GM19397 (cell line): Measurements from ENCODE around the gene CTSD.

Experiments used
- ATAC-seq: cut with Tn5 transposase; IDR thresholded peaks from one replicate; pipeline ENCODE4 v1.9.1; 2021; ENCODE audit warnings: mild to moderate bottlenecking, moderate library complexity; ENCODE audit not compliant: unreplicated experiment

The CTSD gene

DNA sequence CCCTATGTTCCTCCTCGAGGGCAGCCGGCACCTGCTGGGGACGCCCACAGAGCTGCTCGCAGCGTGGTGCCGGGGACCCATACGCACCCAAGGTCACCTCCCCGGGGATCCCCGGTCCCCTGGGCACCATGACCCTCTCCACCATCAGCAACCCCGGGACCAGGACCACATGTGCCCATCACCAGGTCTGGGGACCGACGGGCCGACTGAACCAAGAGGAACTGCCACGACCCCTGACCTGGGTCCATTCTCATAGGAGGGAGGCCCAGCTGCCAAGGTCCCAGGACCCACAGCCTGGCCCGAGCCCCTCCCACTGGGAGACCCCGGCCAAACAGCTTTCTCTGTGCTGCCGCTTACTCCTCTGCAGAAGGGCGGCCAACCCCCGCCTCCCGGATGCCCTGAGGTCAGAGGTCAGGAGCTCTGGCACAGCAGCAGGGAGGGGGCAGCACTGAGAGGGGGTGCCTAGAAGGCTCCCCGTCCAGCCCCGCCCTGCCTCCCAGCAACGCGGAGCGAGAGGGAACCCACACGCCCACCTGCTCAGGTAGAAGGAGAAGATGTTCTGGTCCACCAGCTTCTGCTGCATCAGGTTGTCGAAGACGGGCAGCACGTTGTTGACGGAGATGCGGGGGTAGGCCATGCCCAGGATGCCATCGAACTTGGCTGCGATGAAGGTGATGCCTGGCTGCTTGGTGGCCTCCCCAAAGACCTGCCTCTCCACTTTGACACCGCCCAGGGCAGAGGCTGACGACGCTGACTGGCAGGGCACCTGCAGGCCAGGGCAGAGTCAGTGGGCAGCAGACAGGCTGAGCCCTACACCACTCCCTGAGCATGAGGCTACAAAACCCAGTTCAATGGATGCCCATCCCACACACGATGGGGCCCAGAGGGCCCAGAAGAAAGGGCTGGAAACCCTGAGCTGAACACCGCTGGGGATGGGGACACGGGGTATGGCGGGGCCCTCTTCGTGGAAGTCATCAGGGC, 6.6 kb downstream of the CTSD start:
- no peak for ATAC-seq

DNA sequence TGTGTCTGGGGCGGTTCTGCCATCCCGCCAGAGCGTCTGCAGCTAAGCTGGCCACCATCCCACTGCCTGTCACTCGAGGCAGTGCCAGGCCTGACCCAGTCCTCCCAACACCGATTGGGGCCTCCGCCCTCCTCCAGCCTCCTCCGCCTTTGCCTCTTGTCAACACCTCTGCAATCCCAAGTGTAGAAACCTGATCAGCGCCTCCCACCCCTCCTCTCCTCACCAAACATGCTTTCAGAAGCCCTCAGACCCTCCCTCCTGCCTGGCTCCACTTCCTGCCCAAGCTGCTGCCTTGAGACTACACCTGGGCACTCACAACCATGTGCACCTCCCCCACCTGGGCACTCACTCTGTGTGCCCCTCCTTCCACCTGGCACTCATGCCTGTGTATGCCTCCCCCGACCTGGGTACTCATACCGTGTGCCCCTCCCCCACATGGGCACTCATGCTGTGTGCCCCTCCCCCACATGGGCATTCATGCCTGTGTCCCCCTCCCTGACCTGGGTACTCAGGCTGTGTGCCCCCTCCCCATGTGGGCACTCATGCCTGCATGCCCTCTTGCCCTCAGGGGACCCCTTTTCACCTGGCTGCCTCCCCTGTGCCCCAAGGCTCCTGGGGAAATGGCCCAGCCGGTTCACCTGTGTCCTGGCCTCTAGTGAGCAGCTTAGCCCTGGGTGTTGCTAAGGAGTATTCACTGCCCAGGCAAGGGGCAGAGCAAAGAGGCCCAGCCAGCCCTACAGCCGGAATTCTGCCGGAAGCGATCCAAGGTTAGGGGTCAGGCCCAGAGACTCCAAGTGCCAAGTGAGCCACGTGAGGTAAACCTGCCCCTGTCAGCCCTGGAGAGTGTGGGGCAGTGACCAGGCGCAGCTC, 7.8 kb downstream of the CTSD start:
- no peak for ATAC-seq

DNA sequence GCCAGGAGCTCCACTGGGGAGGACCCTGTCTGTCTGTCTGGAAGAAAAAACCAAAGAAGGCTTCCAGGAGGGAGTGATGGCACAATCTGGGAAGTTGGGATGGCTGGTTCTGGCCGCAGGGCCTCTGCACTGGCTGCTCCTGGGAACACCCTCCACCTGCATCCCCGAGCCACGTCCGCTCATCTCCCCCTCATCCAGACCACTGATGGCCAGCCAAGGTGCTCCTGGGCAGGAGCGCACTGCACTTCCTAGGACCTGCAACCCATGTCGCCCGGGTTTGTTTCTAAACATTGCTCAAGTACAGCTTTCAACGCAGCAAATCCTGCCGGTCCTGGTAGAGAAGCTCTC, 8.4 kb downstream of the CTSD start:
- ATAC-seq, result no peak

DNA sequence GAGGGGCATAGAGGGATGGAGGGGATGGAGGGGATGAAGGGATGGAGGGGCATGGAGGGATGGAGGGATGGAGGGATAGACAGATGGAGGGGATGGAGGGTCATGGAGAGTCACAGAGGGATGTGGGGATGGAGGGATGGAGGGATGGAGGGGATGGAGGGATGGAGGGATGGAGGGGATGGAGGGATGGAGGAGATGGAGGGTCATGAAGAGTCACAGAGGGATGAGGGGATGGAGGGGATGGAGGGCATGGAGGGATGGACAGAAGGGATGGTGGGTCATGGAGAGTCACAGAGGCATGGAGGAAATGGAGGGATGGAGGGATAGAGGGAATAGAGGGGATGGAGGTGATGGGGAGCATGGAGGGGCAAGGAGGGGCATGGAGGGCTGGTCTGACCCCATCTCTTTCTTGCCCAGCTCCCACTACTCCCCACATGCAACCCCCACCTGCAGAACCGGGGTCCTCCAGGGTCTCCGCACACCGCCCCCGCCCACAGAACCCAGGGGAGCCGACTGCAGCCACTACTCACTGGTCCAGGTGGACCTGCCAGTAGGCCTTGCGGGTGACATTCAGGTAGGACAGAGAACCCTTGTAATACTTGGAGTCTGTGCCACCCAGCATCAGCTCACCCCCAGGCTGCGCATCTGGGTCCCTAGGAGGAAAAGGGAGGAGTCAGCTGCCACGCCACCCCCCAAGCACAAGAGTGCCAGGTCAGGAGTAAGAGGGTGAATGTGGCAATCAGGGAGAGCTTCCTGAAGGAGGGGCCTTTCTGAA, 9.2 kb downstream of the CTSD start:
- ATAC-seq, result no peak

DNA sequence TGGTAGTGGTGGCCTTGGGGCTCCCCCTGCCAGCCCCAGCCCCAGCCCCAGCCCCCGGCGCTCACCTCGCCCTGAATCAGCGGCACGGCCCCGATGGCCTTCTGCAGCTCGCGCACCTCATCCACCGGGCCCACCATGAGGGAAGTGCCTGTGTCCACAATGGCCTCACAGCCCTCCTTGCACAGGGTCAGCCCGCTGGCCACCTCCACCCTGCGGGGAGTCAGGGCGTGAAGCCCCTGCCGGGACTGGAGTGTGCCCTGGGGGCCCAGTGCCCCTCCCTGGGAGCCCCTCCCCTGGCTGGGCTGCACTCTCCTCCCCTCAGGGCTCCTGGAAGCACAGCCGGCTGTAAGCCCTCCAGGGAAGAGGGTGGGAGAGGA, 9.8 kb downstream of the CTSD start:
- no peak for ATAC-seq

DNA sequence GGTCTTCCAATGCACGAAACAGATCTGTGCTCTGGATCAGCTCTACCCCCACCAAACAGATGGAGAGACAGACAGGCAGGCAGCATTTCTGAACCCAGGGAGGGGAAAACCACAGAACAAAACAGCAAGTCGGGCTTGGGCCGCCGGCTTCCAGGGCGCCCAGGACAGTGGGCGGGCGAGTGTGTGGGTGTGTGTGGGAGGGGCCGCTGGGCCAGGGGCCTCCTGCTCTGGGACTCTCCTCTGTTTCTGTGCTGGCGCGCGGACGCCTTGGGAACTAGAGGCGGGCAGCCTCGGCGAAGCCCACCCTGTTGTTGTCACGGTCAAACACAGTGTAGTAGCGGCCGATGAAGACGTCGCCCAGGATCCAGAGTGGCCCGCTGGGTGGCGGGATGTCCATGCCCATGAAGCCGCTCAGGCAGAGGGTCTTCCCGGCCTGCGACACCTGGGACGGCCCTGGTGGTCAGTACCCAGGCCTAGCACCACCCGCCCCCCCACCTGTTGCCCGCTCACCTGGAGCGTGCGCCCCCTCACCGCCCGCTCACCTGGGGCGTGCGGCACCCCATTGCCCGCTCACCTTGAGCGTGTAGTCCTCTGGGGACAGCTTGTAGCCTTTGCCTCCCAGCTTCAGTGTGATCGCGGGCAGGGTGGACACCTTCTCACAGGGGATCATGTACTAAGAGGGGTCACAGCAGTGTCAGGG, 10.3 kb downstream of the CTSD start:
- ATAC-seq, result no peak

DNA sequence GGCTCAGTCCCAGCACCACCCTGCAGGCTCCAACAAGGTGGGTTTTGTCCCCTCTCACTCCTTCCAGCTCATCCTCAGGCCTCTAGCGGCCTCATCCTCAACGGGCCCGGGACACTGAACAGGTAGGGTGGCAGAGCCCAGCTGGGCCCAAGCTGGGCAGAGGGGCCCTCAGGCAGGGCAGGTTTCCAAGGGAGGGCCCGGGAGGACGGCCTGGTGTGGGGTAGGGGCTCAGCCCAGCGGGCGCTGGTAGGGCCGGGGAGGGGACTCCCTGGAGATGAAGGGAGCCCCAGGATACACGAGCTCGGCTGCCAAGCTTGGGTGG, 10.9 kb downstream of the CTSD start:
- ATAC-seq, result no peak

DNA sequence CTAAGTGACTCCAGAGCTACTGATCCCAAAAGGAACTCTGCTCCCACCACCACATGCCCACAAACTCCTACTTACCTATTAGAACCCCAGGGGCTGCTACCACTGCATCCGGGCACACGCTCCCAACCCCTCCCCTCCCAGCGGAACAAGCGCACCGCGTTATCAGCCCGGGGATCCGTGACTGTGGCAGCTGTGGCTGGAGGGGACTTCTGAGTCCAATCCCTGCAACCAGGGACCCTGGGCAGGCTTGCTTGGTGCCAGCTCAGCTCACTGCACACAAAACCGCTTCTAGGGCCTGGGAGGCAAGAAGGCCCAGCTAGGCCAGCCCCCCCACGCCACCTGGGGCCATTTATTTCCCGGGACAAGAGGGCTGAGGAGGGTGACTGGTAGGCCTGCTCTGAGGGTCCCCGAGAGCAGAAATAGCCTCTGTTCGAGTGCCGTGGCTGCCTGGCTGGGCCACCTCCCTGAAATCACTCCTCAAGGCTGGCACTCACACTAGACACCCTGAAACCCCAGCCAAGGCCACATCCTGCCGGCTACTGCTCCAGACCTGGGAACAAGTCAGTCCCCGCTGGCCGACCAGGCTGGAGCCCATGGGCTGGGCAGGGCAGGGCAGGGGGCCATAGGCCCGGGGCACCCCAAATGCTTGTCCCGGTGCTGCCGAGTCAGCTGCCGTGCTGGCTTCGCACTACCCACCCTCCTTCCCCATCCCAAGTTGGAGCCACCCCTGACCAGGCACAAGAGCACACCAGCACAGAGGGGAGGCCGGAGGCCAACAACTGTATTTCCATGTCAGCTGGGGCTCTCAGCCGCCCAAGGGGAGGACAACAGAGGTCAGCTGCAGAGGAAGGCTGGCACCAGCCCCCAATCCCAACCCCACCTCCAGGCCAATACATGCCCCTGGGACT, 11.5 kb downstream of the CTSD start:
- ATAC-seq, result no peak

DNA sequence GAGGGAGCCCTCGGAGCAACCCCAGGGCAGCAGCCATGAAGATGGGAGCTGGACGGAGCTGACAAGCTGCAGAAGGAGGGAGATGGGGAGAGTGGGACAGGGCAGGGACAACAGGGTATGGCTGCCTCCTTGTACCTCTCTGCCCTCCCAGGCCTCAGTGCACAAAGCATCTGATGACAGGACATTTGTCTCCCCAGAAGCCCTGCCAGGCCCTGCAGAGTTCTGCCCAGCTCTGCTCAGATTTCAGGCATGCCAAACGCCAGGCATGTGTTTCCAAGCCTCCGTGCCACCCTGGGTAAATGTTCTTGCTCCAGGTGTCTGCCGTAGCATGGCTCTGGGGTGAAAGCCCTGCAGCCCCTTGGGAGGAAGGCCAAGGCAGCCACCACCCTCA, 12.2 kb downstream of the CTSD start:
- ATAC-seq, result no peak

DNA sequence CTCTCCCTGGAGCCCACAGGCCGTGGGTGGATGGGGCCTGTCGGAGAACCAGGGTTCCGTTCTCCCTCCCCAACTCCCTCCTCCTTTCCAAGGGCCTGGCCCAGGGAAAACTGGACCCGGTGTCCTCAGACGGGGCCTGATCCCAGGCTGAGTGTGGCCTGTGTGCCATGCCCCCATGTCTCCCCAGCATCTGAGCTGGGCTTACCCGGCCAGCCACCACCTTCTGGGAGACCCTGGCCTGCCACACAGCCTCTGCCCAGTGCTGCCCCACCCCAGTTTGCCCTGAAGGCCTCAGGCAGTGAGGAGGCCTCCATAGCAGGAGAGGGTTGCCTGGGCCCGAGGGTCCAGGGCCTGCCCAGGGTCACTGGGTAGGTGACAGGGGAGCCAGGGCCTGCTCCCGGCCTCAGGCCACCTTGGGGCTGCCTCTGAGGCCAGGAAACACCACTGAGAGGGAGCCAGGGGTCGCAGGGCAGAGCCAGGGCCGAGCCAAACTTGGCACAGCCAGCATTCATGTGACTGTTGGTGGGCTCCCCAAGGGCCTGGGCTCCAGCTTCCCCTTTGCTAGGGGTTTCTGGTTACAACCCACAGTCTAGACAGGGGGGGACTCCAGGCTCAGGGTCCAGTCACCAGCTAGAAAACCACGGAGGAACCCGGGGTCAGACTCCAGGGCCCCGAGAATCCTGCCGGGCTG, 12.7 kb downstream of the CTSD start:
- no peak for ATAC-seq

DNA sequence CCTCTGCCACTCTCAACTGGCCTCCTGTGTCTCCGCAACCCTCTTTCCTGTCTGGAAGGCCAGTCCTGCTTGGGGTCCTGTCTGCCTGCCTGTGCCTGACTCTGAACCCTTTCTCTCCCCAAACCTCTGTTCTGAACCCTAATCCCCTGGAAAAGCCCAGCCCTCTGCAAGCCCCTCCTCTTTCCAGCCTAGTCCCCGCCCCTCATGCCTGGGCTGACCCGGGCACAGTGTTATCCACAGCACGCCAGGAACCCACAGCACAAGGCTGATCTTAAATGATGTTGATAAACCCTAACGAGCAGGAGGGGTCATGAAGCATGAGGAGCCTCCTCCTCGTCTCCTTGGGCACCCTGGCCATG, 13.3 kb downstream of the CTSD start, which contains the start of gene IFITM10:
Gene IFITM10, minus strand, starts transcription at position 115 of the 359 bp plus-strand sequence. CDS start 153 bp downstream, outside the sequence.
- no peak for ATAC-seq

DNA sequence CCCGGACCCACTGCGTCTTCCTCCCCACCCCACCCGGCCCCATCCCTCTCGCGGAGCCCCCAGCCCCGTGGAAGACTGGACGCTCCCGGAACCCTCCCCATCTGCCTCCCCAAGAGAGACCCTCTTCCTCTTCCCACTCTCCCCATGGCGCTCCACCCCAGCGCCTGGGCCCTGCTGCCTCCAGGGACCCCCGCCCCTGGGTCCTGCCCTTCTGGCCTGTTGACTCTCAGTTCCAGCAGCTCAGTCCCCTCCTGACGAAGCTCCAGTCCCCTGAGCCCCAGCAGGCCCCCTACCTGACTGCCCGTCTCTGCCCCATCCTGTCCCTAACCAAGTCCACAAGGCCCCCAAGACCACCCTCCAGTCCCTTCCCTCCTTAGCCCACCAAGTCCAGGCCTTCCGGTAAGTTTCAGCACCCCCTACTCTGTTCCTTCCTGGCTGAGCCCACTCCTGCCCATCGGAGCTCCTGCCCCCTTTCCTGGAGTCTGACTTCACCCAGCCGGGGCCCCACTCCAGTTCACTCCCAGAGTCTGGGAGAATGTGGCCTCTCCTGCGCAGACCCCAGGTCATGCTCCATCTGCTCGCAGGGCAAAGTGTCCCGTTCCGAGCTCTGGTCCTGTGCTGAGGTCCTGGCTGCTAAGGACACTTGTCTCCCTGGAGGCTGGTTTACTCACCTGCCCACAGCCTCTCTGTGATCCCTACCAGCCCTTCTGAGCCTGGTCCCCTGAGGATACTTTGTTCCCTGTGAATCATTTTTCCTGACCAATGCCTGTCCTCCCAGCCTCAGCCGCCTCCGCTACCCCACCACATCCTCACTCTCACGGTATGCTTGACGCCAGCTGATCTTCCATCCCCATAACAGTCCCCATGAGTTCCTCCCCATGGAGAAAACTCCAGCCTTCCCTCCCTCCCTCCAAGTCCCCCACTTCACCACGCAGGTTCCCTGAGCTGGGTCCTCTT, 14.1 kb downstream of the CTSD start:
- no peak for ATAC-seq

DNA sequence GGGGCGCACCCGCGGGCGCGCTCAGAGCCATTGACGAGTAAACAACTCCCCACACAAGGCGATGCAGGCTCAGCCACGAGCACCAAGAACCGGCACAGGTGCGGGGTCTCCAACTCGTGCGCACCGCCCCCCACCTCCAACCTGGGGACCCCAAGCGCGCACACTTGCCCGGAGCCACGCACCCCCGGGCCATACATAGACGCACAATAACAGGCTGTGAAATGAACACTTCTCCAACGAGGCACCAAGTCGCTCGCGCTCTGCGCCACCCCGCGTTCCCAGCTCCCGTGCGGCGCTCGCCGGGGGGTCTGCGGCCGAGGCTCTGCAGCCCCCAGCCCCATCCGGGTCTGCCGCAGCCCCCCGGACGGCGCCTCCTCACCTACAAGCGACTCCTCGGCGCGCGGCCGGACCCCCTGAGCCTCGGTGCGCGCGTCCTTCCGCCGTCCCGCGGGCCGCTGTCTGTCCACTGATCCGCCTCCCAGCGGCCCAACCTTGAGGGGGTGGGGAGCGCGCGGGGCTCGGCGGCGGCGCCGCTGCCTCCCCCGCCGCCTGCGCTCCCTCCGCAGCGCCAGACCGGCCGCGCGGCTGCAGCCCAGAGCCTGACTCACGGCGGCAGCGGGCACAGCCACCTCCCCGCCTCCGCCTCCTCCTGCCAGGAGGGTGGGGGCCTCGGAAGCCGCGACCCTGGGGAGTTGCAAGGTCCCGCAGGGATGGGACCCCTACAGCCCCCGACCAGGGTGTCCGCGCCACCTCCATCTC, 14.9 kb downstream of the CTSD start:
- ATAC-seq, result no peak

DNA sequence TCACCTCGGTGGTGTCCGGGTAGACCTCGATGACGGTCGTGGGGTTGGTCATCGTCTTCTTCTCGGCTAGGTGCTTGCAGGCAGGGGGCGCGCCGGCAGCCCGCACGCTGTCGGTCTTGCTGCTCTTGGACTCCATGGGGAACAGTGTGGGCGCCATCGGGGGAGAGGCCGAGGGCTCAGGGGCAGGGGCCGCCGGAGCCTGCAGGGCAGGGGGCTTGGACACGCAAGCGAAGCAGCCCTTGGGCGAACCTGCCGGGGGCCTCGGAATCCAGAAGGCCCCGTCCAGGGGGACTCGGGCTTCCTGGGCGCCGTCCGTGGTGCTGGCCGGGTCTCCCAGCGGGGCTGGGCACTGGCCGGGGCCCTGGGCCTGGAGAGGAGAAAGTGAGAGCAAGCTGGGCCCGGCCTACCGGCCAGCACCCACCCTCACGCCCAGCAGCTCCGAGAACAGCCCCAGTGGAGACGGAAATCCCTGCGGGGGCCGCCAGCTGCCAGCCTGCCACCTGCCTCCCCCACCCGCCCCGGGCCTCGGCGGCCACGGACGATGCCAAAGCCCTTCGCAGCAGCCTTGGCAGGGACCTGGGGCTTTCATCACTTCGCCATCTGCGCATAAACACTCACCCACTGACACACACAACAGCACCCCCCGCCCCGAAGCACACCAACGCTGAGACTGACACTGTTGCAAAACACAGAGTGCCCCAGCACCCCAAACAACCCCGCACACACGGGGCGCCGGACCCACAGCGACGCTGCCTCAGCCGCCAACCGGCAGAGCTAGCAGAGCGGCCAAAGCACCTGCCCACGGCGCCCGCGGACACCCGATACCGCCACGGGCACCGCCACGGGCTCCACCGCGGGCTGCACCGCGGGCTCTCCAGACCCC, 15.7 kb downstream of the CTSD start:
- ATAC-seq, result no peak

DNA sequence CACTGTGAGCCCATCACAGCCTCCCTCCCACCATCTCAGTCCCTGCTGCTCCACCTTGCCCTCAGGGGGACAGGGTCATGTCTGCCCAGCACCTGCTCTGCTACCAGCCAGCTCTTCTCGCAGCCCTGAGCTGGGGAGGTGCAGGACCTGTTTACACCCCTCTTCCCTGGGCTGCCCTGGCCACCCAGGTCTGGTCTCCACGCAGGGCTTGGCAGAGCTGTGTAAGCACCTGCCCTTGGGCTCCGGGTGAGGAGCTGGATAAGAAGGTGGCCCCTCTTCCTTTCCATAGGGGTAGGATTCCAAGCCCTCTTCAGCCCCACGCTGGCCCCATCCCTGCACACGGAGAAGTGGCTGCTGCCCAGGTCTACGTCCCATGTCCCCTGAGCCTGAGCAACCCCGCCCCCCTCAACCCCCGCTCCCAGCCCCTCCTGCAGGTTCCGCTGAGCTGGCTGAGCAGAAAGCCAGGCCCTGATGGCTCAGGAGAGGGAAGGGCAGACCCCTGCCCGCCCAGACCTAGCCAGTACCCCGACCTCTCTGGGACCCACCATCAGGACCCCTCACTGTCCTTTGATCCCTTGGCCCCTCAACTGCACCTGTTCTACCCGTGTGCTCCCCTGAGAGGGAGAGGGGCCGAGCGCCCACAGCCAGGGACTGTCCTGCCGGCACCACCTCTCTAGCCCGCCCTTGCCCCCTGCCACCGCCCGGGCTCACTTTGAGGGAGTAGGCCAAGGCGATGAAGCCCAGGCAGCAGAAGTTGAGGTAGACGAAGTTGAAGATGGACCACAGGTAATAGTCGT, 16.6 kb downstream of the CTSD start:
- no peak for ATAC-seq
